GM12878 (cell line): Measurements from ENCODE around the gene MYO18B. TPM values are rescaled to one million over a fixed set of nuclear protein-coding genes. Genes with fewer than 3 reads are reported as not detected.

Experiments used
- ATAC-seq: fragments of 200-7000 bp; cut with Tn5 transposase; 3 replicates; pipeline ENCODE4 v1.9.1; 2020; ENCODE audit warnings: mild to moderate bottlenecking, moderate library complexity
- BruUV-seq: library from RNA; stranded (reverse); fragments of 400-500 nt; replicated peaks from 2 replicates; lab custom pipeline; 2021; lab: Mats Ljungman, UMichigan
- CTCF ChIA-PET: fragments of 300-600 bp; sonication (Branson Sonifier 250); formaldehyde crosslinking; extraction: SDS; loops from one replicate; lab custom pipeline; 2021; ENCODE audit warnings: inconsistent platforms; lab: Yijun Ruan, JAX
- POLR2A ChIA-PET: fragments of 350-600 bp; formaldehyde crosslinking; extraction: SDS; loops from one replicate; lab custom pipeline; 2021; ENCODE audit warnings: inconsistent platforms; lab: Charles Lee
- RAD21 ChIA-PET: fragments of 300-600 bp; sonication (Branson Sonifier 250); formaldehyde crosslinking; loops from one replicate; lab custom pipeline; 2023; ENCODE audit warnings: antibody characterized with exemption; ENCODE audit not compliant: unreplicated experiment; lab: Charles Lee
- SMC1A ChIA-PET: fragments of 300-600 bp; sonication (Branson Sonifier 250); formaldehyde crosslinking; loops from one replicate; lab custom pipeline; 2023; ENCODE audit not compliant: unreplicated experiment, uncharacterized antibody; lab: Charles Lee
- DNase-seq: peaks from one replicate; pipeline ENCODE4 v3.0.0-alpha.2; 2011; ENCODE audit warnings: low read depth, low spot score
- FAIRE-seq: peaks from 3 replicates; lab custom pipeline; 2011; peaks lifted over from hg19 to GRCh38; lab: Jason Lieb, UNC
- H2AFZ ChIP-seq: 2 replicates; pipeline ENCODE4 v1.6.0; 2011; ENCODE audit warnings: low read depth, low read length, control low read depth; ENCODE audit not compliant: control insufficient read depth
- H3K27ac ChIP-seq: 2 replicates; pipeline ENCODE4 v1.5.1; 2011; ENCODE audit warnings: control low read depth; ENCODE audit not compliant: control insufficient read depth, insufficient read depth
- H3K27me3 ChIP-seq, 2 experiments: replicated peaks in 1 of 2; 2 replicates each; pipeline versions ENCODE4 v1.6.0 to v1.6.1; 2011; ENCODE audit warnings: low read length in 1 of 2; ENCODE audit not compliant: control insufficient read depth in 2 of 2, insufficient read depth in 2 of 2
- H3K36me3 ChIP-seq, 2 experiments: 2 replicates each; pipeline ENCODE4 v1.5.1; 2011; ENCODE audit warnings: low read length in 1 of 2; ENCODE audit not compliant: control insufficient read depth in 2 of 2, insufficient read depth in 2 of 2
- H3K4me1 ChIP-seq: 2 replicates; pipeline ENCODE4 v1.6.1; 2011; ENCODE audit warnings: mild to moderate bottlenecking, low read length, moderate library complexity, mixed read lengths; ENCODE audit not compliant: control insufficient read depth, insufficient read depth
- H3K4me2 ChIP-seq: 2 replicates; pipeline ENCODE4 v1.6.0; 2011; ENCODE audit warnings: control low read depth; ENCODE audit not compliant: control insufficient read depth, insufficient read depth
- H3K4me3 ChIP-seq: fragments of 200-600 bp; sonication (generic); 2 replicates; pipeline ENCODE4 v1.5.1; 2016
- H3K79me2 ChIP-seq: 2 replicates; pipeline ENCODE4 v1.6.0; 2011; ENCODE audit warnings: low read length; ENCODE audit not compliant: control insufficient read depth, insufficient read depth
- H3K9ac ChIP-seq: 2 replicates; pipeline ENCODE4 v1.8.0; 2011; ENCODE audit warnings: low read length, control low read depth, mixed read lengths; ENCODE audit not compliant: control insufficient read depth, insufficient read depth
- H3K9me3 ChIP-seq: replicated peaks from 3 replicates; pipeline ENCODE4 v1.5.1; 2011; ENCODE audit warnings: mild to moderate bottlenecking, low read length; ENCODE audit not compliant: control insufficient read depth, insufficient read depth
- H4K20me1 ChIP-seq: 2 replicates; pipeline ENCODE4 v1.6.0; 2011; ENCODE audit not compliant: control insufficient read depth, insufficient read depth
- BCL11A ChIP-seq: IDR thresholded peaks from 2 replicates; pipeline ENCODE4 v1.6.1; 2011; ENCODE audit warnings: low read depth, low read length
- BHLHE40 ChIP-seq, 2 experiments: fragments of 450-650 bp in 1 of 2; IDR thresholded peaks; 2 replicates each; pipeline ENCODE4 v1.6.1; 2011 to 2017; ENCODE audit warnings: low read depth in 2 of 2, borderline replicate concordance in 1 of 2, improper control_type of control experiment in 1 of 2, low read length in 1 of 2, mild to moderate bottlenecking in 1 of 2
- CREM ChIP-seq: IDR thresholded peaks from 2 replicates; pipeline ENCODE4 v1.6.1; 2014; ENCODE audit warnings: antibody characterized with exemption, low read depth
- EED ChIP-seq: sonication (generic); IDR thresholded peaks from 2 replicates; pipeline ENCODE4 v1.6.1; 2016; ENCODE audit warnings: antibody characterized with exemption, low read depth
- FOS ChIP-seq: IDR thresholded peaks from 3 replicates; pipeline ENCODE4 v1.6.1; 2011; ENCODE audit warnings: borderline replicate concordance; ENCODE audit not compliant: insufficient read length; ENCODE audit errors: extremely low read depth
- POLR2A ChIP-seq: IDR thresholded peaks from 2 replicates; pipeline ENCODE4 v1.6.1; 2011; ENCODE audit warnings: low read depth, mild to moderate bottlenecking, low read length
- STAT3 ChIP-seq: IDR thresholded peaks from 2 replicates; pipeline ENCODE4 v1.6.1; 2011; ENCODE audit warnings: low read depth, low read length, improper control_type of control experiment
- TARDBP ChIP-seq: IDR thresholded peaks from 2 replicates; pipeline ENCODE4 v1.6.1; 2016; ENCODE audit warnings: borderline replicate concordance
- TCF12 ChIP-seq: IDR thresholded peaks from 2 replicates; pipeline ENCODE4 v1.6.1; 2011; ENCODE audit warnings: low read depth, mild to moderate bottlenecking, low read length
- ZBED1 ChIP-seq: IDR thresholded peaks from 2 replicates; pipeline ENCODE4 v1.6.1; 2016; ENCODE audit warnings: borderline replicate concordance
- ZZZ3 ChIP-seq: IDR thresholded peaks from 2 replicates; pipeline ENCODE4 v1.6.1; 2011; ENCODE audit warnings: low read depth; ENCODE audit not compliant: control insufficient read depth, insufficient read length
- WGBS: methylation state at CpG from one replicate; pipeline ENCODE4 v1.1.6; 2016; ENCODE audit warnings: low lambda C conversion rate; ENCODE audit not compliant: insufficient replicate concordance, insufficient coverage; ENCODE audit errors: missing lambda C conversion rate; 5-methylcytosine and 5-hydroxymethylcytosine counted together
- in situ Hi-C: fragments of 300-500 bp; cut with MboI; formaldehyde crosslinking; loops from 9 replicates; pipeline ENCODE4 v1.14.3; 2018; ENCODE audit warnings: mixed read lengths
- intact Hi-C: fragments of 100-400 bp; cut with micrococcal nuclease; formaldehyde crosslinking; loops from one replicate; pipeline ENCODE4 v1.14.2; 2022; ENCODE audit not compliant: unreplicated experiment
- polyA plus RNA-seq, 11 experiments: library from polyadenylated mRNA; depleted of rRNA in 4 of 11; unstranded in 6 of 11; stranded (reverse) in 5 of 11; fragments of >200 nt; fragmentation: Nextera tagmentation in 4 of 11; fragmentation: Illumina TruSeq in 1 of 11; extraction: Ambion mirVana in 4 of 11; extraction: Trizol in 1 of 11; gene quantifications; 1 replicate in 1 of 11; 2 replicates in 10 of 11; pipeline versions ENCODE4 v1.2.1 to v1.2.3, GENCODE V29; 2011 to 2016; ENCODE audit warnings: inconsistent platforms in 2 of 11, missing spikeins in 2 of 11, low read depth in 1 of 11
- total RNA-seq, 4 experiments: library from RNA; depleted of rRNA in 3 of 4; stranded (reverse); fragments of >200 nt in 3 of 4; fragmentation: Illumina TruSeq in 1 of 4; extraction: Trizol in 1 of 4; gene quantifications; 2 replicates each; pipeline versions ENCODE4 v1.2.1 to v1.2.3, GENCODE V29; 2013 to 2021
- TF ChIP-seq, protein P1 (sequence below): IDR thresholded peaks from 2 replicates; pipeline ENCODE4 v1.6.1; 2012; ENCODE audit warnings: low read depth, low read length, improper control_type of control experiment
- TF ChIP-seq, protein P2 (sequence below): IDR thresholded peaks from 2 replicates; pipeline ENCODE4 v1.6.1; 2012; ENCODE audit warnings: improper control_type of control experiment, low read depth, low read length; ENCODE audit not compliant: insufficient replicate concordance

MYO18B gene
- total and polyA plus RNA-seq, 10 of the 15 experiments (the other 5 are each of a cell fraction or from before 2014, with no cell fraction given), result 0.05 to 2.1 (median 0.51) TPM; not detected in 1

DNA sequence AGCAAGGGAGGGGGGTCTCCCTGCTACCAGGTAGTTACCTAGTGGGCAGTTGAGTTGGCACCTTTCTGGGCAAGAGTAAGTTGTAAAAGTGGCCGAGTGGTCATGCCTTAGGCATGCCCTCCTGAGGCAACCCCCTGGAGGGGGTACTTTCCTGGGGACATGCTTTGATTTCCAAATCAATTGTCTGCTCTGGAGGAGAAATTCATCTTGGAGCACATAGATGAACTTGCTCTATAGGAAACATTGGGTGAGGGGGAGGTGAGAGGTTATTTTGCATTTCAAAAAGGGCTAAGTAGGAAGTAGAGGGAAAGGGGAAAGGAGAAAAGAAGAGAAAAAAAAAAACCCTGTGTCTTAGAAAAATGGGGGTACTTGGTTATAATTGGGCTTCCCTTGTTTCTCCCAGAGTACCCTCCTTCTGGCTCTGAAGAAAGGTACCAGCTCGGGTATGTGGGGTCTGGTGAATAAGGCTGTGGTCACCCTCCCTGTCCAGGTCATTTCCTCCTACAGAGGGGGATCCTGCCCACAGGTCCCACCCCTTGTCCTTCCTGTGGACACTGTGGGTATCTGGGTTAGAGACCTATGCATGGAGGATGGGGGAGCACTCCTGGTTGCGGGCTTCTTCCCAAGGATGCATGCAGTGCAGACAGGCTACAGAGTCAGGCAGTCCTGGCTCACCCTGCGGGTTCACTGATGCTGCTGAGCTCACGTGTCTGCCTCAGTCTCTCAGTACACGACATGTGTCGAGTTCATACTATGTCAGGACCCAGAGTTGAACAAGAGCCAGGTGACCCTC lies 193.5 kb downstream of the MYO18B start (continued):
- TF ChIP-seq FOS, result no peak
- TF ChIP-seq TCF12, result no peak
- TF ChIP-seq POLR2A, result no peak
- TF ChIP-seq ZZZ3, result no peak
- TF ChIP-seq TARDBP, result no peak
- TF ChIP-seq, protein P1, sequence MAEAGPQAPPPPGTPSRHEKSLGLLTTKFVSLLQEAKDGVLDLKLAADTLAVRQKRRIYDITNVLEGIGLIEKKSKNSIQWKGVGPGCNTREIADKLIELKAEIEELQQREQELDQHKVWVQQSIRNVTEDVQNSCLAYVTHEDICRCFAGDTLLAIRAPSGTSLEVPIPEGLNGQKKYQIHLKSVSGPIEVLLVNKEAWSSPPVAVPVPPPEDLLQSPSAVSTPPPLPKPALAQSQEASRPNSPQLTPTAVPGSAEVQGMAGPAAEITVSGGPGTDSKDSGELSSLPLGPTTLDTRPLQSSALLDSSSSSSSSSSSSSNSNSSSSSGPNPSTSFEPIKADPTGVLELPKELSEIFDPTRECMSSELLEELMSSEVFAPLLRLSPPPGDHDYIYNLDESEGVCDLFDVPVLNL, result no peak

DNA sequence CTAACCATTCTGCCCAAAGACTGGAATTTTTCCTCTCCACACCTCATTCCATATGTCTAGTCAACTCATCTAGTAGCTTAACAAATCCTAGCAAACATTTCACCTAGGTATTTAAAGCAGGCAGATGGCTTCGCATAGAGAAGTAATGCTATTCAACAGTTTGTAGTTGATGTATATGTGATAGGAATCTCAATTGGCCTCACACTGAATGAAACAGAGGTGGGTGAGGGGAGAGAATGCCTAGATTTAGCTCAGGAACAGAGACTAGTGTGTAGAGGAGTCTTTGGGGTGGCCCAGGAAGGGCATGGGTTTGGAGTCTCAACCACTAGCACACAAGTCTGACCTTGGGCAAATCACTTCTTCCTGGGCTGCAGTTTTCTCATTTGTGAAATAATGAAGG lies 196.2 kb downstream of the MYO18B start:
- CTCF ChIA-PET, result no interaction called here
- POLR2A ChIA-PET, result interaction anchor here (0.7 kb wide), 1 partner anchor 546 kb away, joined by 4 read pairs; no protein-coding TSS in a partner anchor

More for the DNA sequence above, 196.2 kb downstream of the MYO18B start:
- no TSS peak for BruUV-seq
- FAIRE-seq, result no peak
- RAD21 ChIA-PET, result no interaction called here
- Histone ChIP-seq H3K9ac (no peak overlapping the region), H3K4me3 (no peak overlapping the region), H2AFZ (no peak overlapping the region), H3K79me2 (no peaks in the 10 kb centered on the region), H3K4me2 (no peak overlapping the region), H3K36me3 (no peaks in the 10 kb centered on the region), H4K20me1 (no peaks in the 10 kb centered on the region), H3K27me3 (no peaks in the 10 kb centered on the region; a peak in 2 of 4 replicates), H3K9me3 (no peaks in the 10 kb centered on the region; the same call in 2 of the 3 replicates), H3K4me1 (no peaks in the 10 kb centered on the region), H3K27ac (no peak overlapping the region)
- in situ Hi-C loops (no loop called here), intact Hi-C loops (no loop called here)
- 48% methylated on average over 1 of the region's 1 CpG for WGBS
- TF ChIP-seq ZBED1 (no peak), STAT3 (no peak), EED (no peak), CREM (no peak), BHLHE40 (IDR thresholded peaks at IDR 0.05; ENCODE audit: borderline replicate concordance in 1 of 2, low read depth in 2 of 2, low read length in 1 of 2) (no peak), BCL11A (no peak)
- TF ChIP-seq, protein P2, sequence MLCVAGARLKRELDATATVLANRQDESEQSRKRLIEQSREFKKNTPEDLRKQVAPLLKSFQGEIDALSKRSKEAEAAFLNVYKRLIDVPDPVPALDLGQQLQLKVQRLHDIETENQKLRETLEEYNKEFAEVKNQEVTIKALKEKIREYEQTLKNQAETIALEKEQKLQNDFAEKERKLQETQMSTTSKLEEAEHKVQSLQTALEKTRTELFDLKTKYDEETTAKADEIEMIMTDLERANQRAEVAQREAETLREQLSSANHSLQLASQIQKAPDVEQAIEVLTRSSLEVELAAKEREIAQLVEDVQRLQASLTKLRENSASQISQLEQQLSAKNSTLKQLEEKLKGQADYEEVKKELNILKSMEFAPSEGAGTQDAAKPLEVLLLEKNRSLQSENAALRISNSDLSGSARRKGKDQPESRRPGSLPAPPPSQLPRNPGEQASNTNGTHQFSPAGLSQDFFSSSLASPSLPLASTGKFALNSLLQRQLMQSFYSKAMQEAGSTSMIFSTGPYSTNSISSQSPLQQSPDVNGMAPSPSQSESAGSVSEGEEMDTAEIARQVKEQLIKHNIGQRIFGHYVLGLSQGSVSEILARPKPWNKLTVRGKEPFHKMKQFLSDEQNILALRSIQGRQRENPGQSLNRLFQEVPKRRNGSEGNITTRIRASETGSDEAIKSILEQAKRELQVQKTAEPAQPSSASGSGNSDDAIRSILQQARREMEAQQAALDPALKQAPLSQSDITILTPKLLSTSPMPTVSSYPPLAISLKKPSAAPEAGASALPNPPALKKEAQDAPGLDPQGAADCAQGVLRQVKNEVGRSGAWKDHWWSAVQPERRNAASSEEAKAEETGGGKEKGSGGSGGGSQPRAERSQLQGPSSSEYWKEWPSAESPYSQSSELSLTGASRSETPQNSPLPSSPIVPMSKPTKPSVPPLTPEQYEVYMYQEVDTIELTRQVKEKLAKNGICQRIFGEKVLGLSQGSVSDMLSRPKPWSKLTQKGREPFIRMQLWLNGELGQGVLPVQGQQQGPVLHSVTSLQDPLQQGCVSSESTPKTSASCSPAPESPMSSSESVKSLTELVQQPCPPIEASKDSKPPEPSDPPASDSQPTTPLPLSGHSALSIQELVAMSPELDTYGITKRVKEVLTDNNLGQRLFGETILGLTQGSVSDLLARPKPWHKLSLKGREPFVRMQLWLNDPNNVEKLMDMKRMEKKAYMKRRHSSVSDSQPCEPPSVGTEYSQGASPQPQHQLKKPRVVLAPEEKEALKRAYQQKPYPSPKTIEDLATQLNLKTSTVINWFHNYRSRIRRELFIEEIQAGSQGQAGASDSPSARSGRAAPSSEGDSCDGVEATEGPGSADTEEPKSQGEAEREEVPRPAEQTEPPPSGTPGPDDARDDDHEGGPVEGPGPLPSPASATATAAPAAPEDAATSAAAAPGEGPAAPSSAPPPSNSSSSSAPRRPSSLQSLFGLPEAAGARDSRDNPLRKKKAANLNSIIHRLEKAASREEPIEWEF, result no peak
- ATAC-seq, result no peak
- SMC1A ChIA-PET, result interaction anchor here (2.2 kb wide), 1 partner anchor 12 kb away, joined by 7 read pairs; no protein-coding TSS in a partner anchor
- DNase-seq, result no peak
